ENCODE data around the gene GPR75.
"Not testable (repeated sequence)": the region's sequence is repeated elsewhere in the genome, so short reads cannot be mapped to it uniquely, and the experiment has no call there.

The GPR75 gene

GRCh38 chr2:53843595-53843994 is 16.2 kb downstream of the GPR75 start:
- no peak for DNase-seq (ENCODE audit: low read depth)
- no peak for TF ChIP-seq CTCF (IDR thresholded peaks at IDR 0.05; ENCODE audit: low read depth, low read length, missing control alignments)
- in situ Hi-C loops (cut with HindIII; ENCODE audit: low sequenced_read_pairs): no loop called here
- no peak overlapping the region for H3K4me3 ChIP-seq (ENCODE audit: low read depth, low read length)

GRCh38 chr2:53842891-53843290 is 16.9 kb downstream of the GPR75 start:
- in situ Hi-C loops (cut with HindIII; ENCODE audit: low sequenced_read_pairs): no loop called here
- H3K4me3 ChIP-seq (ENCODE audit: low read depth, low read length): no peak overlapping the region
- DNase-seq (ENCODE audit: low read depth): no peak
- no peak for TF ChIP-seq CTCF (IDR thresholded peaks at IDR 0.05; ENCODE audit: low read depth, low read length, missing control alignments)

GRCh38 chr2:53841651-53842050 is 18.1 kb downstream of the GPR75 start:
- H3K4me3 ChIP-seq (ENCODE audit: low read depth, low read length); DNase-seq (ENCODE audit: low read depth); in situ Hi-C loops (cut with HindIII; ENCODE audit: low sequenced_read_pairs): not testable (repeated sequence)

- in situ Hi-C loops (cut with HindIII; ENCODE audit: low sequenced_read_pairs): no loop called here
- no peak for TF ChIP-seq CTCF (IDR thresholded peaks at IDR 0.05; ENCODE audit: low read depth, low read length, missing control alignments)
- no peak for DNase-seq (ENCODE audit: low read depth)
- no peak overlapping the region for H3K4me3 ChIP-seq (ENCODE audit: low read depth, low read length)
These were observed 19.2 kb downstream of the GPR75 start for GRCh38 chr2:53840580-53840979.

- DNase-seq (ENCODE audit: low read depth); H3K4me3 ChIP-seq (ENCODE audit: low read depth, low read length); in situ Hi-C loops (cut with HindIII; ENCODE audit: low sequenced_read_pairs): not testable (repeated sequence)
These were observed 29.8 kb downstream of the GPR75 start for GRCh38 chr2:53829980-53830290.

DNA sequence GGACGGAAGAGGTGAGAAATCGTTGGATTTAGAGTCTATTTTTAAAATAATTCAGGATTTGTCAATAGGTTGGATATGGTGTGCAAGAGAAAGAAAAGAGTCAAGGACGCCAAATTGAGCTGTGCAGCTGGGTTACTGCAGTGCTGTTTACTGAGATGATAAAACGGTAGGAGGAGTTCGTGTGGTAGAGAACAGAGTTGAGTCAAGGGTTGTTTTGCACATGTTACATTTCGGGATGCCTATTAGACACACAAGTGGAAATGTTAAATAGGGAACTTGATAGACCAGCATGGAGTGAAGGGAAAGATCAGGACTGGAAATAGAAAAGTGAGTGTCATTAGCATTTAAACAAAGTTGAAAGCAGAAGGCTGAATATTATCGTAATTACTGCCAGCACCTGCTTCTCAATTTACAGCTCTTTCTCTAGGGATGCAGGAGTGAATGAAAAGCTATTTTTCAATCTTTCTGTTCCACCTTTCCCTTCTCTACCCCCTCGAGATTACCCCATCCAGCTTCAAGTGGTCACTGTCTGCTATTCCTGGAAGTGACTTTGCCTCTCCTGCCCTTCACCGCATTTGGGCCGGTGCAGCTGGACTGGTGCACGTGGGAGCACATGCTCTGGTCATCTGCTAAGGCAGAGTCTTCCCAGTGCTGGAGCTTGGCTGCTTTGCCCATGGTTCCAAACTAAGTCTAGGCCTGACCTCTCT is 30.3 kb downstream of the GPR75 start:
- H3K4me3 ChIP-seq (ENCODE audit: low read depth, low read length): no peak overlapping the region
- in situ Hi-C loops (cut with HindIII; ENCODE audit: low sequenced_read_pairs): no loop called here
- no peak for DNase-seq (ENCODE audit: low read depth)
- no peak for TF ChIP-seq CTCF (IDR thresholded peaks at IDR 0.05; ENCODE audit: low read depth, low read length, missing control alignments)

GRCh38 chr2:53828331-53828730 is 31.4 kb downstream of the GPR75 start:
- H3K4me3 ChIP-seq (ENCODE audit: low read depth, low read length): no peak overlapping the region
- TF ChIP-seq CTCF (IDR thresholded peaks at IDR 0.05; ENCODE audit: low read depth, low read length, missing control alignments): no peak
- in situ Hi-C loops (cut with HindIII; ENCODE audit: low sequenced_read_pairs): no loop called here
- no peak for DNase-seq (ENCODE audit: low read depth)

Data from astrocyte of the cerebellum (primary cell).